D721Med (cell line): Measurements from ENCODE around the gene CRYBB1.

Source experiments
- DNase-seq: peaks from one replicate; pipeline ENCODE4 v3.0.0; 2011; ENCODE audit warnings: low spot score; ENCODE audit not compliant: insufficient read length
- FAIRE-seq: peaks from 2 replicates; lab custom pipeline; 2011; peaks lifted over from hg19 to GRCh38; lab: Jason Lieb, UNC
- CTCF ChIP-seq: IDR thresholded peaks from 2 replicates; pipeline ENCODE4 v1.5.1; 2012; ENCODE audit warnings: mild to moderate bottlenecking, control low read depth; ENCODE audit not compliant: insufficient read depth; ENCODE audit errors: missing control alignments

CRYBB1 gene

GRCh38 chr22:26648528-26649388 lies 30.9 kb upstream of the CRYBB1 start:
- no peak for DNase-seq
- no peak for FAIRE-seq
- no peak for TF ChIP-seq CTCF

- FAIRE-seq (no peak), DNase-seq (no peak)
Observed at GRCh38 chr22:26648011-26648497, 30.2 kb upstream of the CRYBB1 start.

GRCh38 chr22:26646158-26646557 lies 28.3 kb upstream of the CRYBB1 start:
- DNase-seq: no peak
- no peak for FAIRE-seq
- no peak for TF ChIP-seq CTCF

More at GRCh38 chr22:26648011-26648497, 30.2 kb upstream of the CRYBB1 start:
- TF ChIP-seq CTCF: no peak

- FAIRE-seq (no peak), DNase-seq (no peak)
- TF ChIP-seq CTCF: no peak
Observed at GRCh38 chr22:26643418-26644100, 25.7 kb upstream of the CRYBB1 start.

GRCh38 chr22:26642465-26643417 lies 24.9 kb upstream of the CRYBB1 start:
- FAIRE-seq: no peak
- no peak for TF ChIP-seq CTCF
- DNase-seq: no peak

- TF ChIP-seq CTCF: no peak
- DNase-seq: no peak
- FAIRE-seq: no peak
Observed at GRCh38 chr22:26636296-26636695, 18.5 kb upstream of the CRYBB1 start.
